CD4-positive, CD25-positive, alpha-beta regulatory T cell (primary cell): ENCODE results near the gene IPO13. TPM values are rescaled to one million over a fixed set of nuclear protein-coding genes. Genes with fewer than 3 reads are reported as not detected.

Experiments used
- ATAC-seq, 2 donors: fragments of 150-1000 bp; cut with Tn5 transposase; one replicate each; pipeline ENCODE4 v1.10.0; 2021; ENCODE audit warnings: low read depth in 2 of 2, moderate number of reproducible peaks in 2 of 2, moderate library complexity in 1 of 2
- DNase-seq, 3 donors: peaks; one replicate each; pipeline versions ENCODE4 v3.0.0 to v3.0.0-alpha.2; 2012 to 2022; ENCODE audit warnings: mixed read lengths in 1 of 3
- H3K27ac ChIP-seq: one replicate; pipeline ENCODE4 v1.7.0; 2013; ENCODE audit warnings: mild to moderate bottlenecking, low read length; ENCODE audit not compliant: insufficient read depth, poor library complexity, severe bottlenecking
- H3K27me3 ChIP-seq: one replicate; pipeline ENCODE4 v1.7.0; 2013; ENCODE audit warnings: low read length; ENCODE audit not compliant: control insufficient read depth, insufficient read depth
- H3K36me3 ChIP-seq: one replicate; pipeline ENCODE4 v1.7.0; 2013; ENCODE audit warnings: mild to moderate bottlenecking, low read length, moderate library complexity; ENCODE audit not compliant: control insufficient read depth, insufficient read depth
- H3K4me1 ChIP-seq: 2 replicates; pipeline ENCODE4 v1.7.0; 2013; ENCODE audit warnings: mild to moderate bottlenecking, low read length; ENCODE audit not compliant: insufficient read depth, control insufficient read depth, poor library complexity, severe bottlenecking
- H3K4me3 ChIP-seq: one replicate; pipeline ENCODE4 v1.7.0; 2013; ENCODE audit warnings: low read depth, mild to moderate bottlenecking, low read length, moderate library complexity
- H3K9me3 ChIP-seq, 2 experiments: 1 replicate in 1 of 2; 2 replicates in 1 of 2; pipeline ENCODE4 v1.7.0; 2013; ENCODE audit warnings: low read length in 2 of 2, mild to moderate bottlenecking in 1 of 2, moderate library complexity in 1 of 2; ENCODE audit not compliant: control insufficient read depth in 2 of 2
- H3K27ac Mint-ChIP-seq, 3 donors: one replicate each; pipeline ENCODE4 v1.8.0; 2020 to 2022; ENCODE audit warnings: mild to moderate bottlenecking in 3 of 3, mixed read lengths in 3 of 3, moderate library complexity in 2 of 3
- H3K27me3 Mint-ChIP-seq: one replicate; pipeline ENCODE4 v1.8.0; 2022; ENCODE audit warnings: mild to moderate bottlenecking, mixed read lengths
- H3K36me3 Mint-ChIP-seq: one replicate; pipeline ENCODE4 v1.8.0; 2020; ENCODE audit warnings: mixed read lengths
- H3K4me1 Mint-ChIP-seq, 4 donors: one replicate each; pipeline ENCODE4 v1.8.0; 2020 to 2022; ENCODE audit warnings: mixed read lengths in 4 of 4, mild to moderate bottlenecking in 1 of 4
- H3K4me3 Mint-ChIP-seq, 4 donors: one replicate each; pipeline ENCODE4 v1.8.0; 2020 to 2022; ENCODE audit warnings: mild to moderate bottlenecking in 4 of 4, mixed read lengths in 4 of 4, moderate library complexity in 3 of 4
- H3K9me3 Mint-ChIP-seq, 7 donors: one replicate each; pipeline ENCODE4 v1.8.0; 2020 to 2022; ENCODE audit warnings: mixed read lengths in 7 of 7, mild to moderate bottlenecking in 3 of 7, moderate library complexity in 2 of 7
- polyA plus RNA-seq, 4 donors: library from polyadenylated mRNA; unstranded; fragments of 300-500 nt; fragmentation: Illumina TruSeq; gene quantifications; one replicate each; pipeline ENCODE4 v1.2.3, GENCODE V29; 2021
- total RNA-seq: library from RNA; stranded (reverse); gene quantifications from one replicate; pipeline ENCODE4 v1.2.3, GENCODE V29; 2022

Gene IPO13
- total and polyA plus RNA-seq, 5 donors from 2014 or later: 9.4 to 12.6 (median 10.7) TPM

GRCh38 chr1:44002606-44003157, 55.9 kb downstream of the IPO13 start:
- Histone ChIP-seq H3K36me3 (no peaks in the 10 kb centered on the region), H3K4me3 (no peak overlapping the region), H3K4me1 (no peaks in the 10 kb centered on the region), H3K27me3 (no peaks in the 10 kb centered on the region), H3K27ac (no peak overlapping the region), H3K9me3 (no peaks in the 10 kb centered on the region)
- no peaks in the 10 kb centered on the region for H3K4me1 Mint-ChIP-seq
- no peak overlapping the region for H3K27ac Mint-ChIP-seq
- H3K4me3 Mint-ChIP-seq: no peak overlapping the region
- no peaks in the 10 kb centered on the region for H3K36me3 Mint-ChIP-seq
- ATAC-seq: no peak
- DNase-seq: no peak
- no peaks in the 10 kb centered on the region for H3K27me3 Mint-ChIP-seq
- no peaks in the 10 kb centered on the region for H3K9me3 Mint-ChIP-seq

GRCh38 chr1:44008259-44008658, 61.5 kb downstream of the IPO13 start:
- Histone ChIP-seq H3K4me3 (no peak overlapping the region), H3K36me3 (no peaks in the 10 kb centered on the region), H3K27ac (no peak overlapping the region), H3K9me3 (no peaks in the 10 kb centered on the region), H3K4me1 (no peaks in the 10 kb centered on the region), H3K27me3 (no peaks in the 10 kb centered on the region)
- H3K4me1 Mint-ChIP-seq: peaks cover 0 to 4% (median 0%) of the 10 kb centered on the region in 4 donors
- DNase-seq: no peak
- H3K27ac Mint-ChIP-seq: peak overlapping the region in 1 of 3 donors; percentile 67
- ATAC-seq: no peak
- H3K36me3 Mint-ChIP-seq: no peaks in the 10 kb centered on the region
- no peak overlapping the region for H3K4me3 Mint-ChIP-seq
- no peaks in the 10 kb centered on the region for H3K27me3 Mint-ChIP-seq
- H3K9me3 Mint-ChIP-seq: no peaks in the 10 kb centered on the region

GRCh38 chr1:44010935-44011471, 64.3 kb downstream of the IPO13 start:
- Histone ChIP-seq H3K27me3 (no peaks in the 10 kb centered on the region), H3K27ac (no peak overlapping the region), H3K4me1 (no peaks in the 10 kb centered on the region), H3K4me3 (no peak overlapping the region), H3K9me3 (no peaks in the 10 kb centered on the region), H3K36me3 (no peaks in the 10 kb centered on the region)
- ATAC-seq (no peak), DNase-seq (no peak)
- H3K4me1 Mint-ChIP-seq: peaks cover 0 to 4% (median 0%) of the 10 kb centered on the region in 4 donors
- H3K27ac Mint-ChIP-seq: no peak overlapping the region
- peaks cover 5% of the 10 kb centered on the region for H3K27me3 Mint-ChIP-seq
- no peaks in the 10 kb centered on the region for H3K36me3 Mint-ChIP-seq
- no peaks in the 10 kb centered on the region for H3K9me3 Mint-ChIP-seq
- H3K4me3 Mint-ChIP-seq: no peak overlapping the region

GRCh38 chr1:44012404-44012803, 65.7 kb downstream of the IPO13 start:
- no peaks in the 10 kb centered on the region for H3K9me3 Mint-ChIP-seq
- H3K27ac Mint-ChIP-seq: peak overlapping the region in 1 of 3 donors; percentile 3
- Histone ChIP-seq H3K9me3 (no peaks in the 10 kb centered on the region), H3K27me3 (no peaks in the 10 kb centered on the region), H3K4me1 (no peaks in the 10 kb centered on the region), H3K4me3 (no peak overlapping the region), H3K27ac (no peak overlapping the region), H3K36me3 (no peaks in the 10 kb centered on the region)
- no peak overlapping the region for H3K4me3 Mint-ChIP-seq
- H3K4me1 Mint-ChIP-seq: peaks cover 0 to 4% (median 0%) of the 10 kb centered on the region in 4 donors
- DNase-seq: no peak
- peaks cover 5% of the 10 kb centered on the region for H3K27me3 Mint-ChIP-seq
- no peak for ATAC-seq
- no peaks in the 10 kb centered on the region for H3K36me3 Mint-ChIP-seq

GRCh38 chr1:44012941-44013609, 66.3 kb downstream of the IPO13 start:
- Histone ChIP-seq H3K27me3 (no peaks in the 10 kb centered on the region), H3K9me3 (no peaks in the 10 kb centered on the region), H3K4me1 (no peaks in the 10 kb centered on the region), H3K27ac (no peak overlapping the region), H3K4me3 (no peak overlapping the region), H3K36me3 (no peaks in the 10 kb centered on the region)
- H3K9me3 Mint-ChIP-seq: no peaks in the 10 kb centered on the region
- H3K27me3 Mint-ChIP-seq: peaks cover 5% of the 10 kb centered on the region
- ATAC-seq (no peak), DNase-seq (no peak)
- H3K4me3 Mint-ChIP-seq: no peak overlapping the region
- H3K36me3 Mint-ChIP-seq: no peaks in the 10 kb centered on the region
- no peak overlapping the region for H3K27ac Mint-ChIP-seq
- peaks cover 0 to 3% (median 0%) of the 10 kb centered on the region in 4 donors for H3K4me1 Mint-ChIP-seq

- Mint-ChIP-seq H3K27ac (no peak overlapping the region), H3K4me1 (peaks cover 0 to 2% (median 0%) of the 10 kb centered on the region in 4 donors), H3K4me3 (no peak overlapping the region), H3K27me3 (peaks cover 5% of the 10 kb centered on the region), H3K36me3 (no peaks in the 10 kb centered on the region), H3K9me3 (no peaks in the 10 kb centered on the region)
- ATAC-seq (no peak), DNase-seq (no peak)
- Histone ChIP-seq H3K27ac (no peak overlapping the region), H3K4me1 (no peaks in the 10 kb centered on the region), H3K36me3 (no peaks in the 10 kb centered on the region), H3K4me3 (no peak overlapping the region), H3K9me3 (no peaks in the 10 kb centered on the region), H3K27me3 (no peaks in the 10 kb centered on the region)
Measured at GRCh38 chr1:44013949-44014348, 67.2 kb downstream of the IPO13 start.

GRCh38 chr1:44014365-44015104, 67.8 kb downstream of the IPO13 start:
- no peaks in the 10 kb centered on the region for H3K9me3 ChIP-seq
- DNase-seq (no peak), ATAC-seq (no peak)
- H3K36me3 ChIP-seq: no peaks in the 10 kb centered on the region
- no peaks in the 10 kb centered on the region for H3K36me3 Mint-ChIP-seq
- no peaks in the 10 kb centered on the region for H3K27me3 ChIP-seq
- H3K4me1 Mint-ChIP-seq: peaks cover 0 to 2% (median 0%) of the 10 kb centered on the region in 4 donors
- no peak overlapping the region for H3K4me3 ChIP-seq
- no peak overlapping the region for H3K4me3 Mint-ChIP-seq
- no peak overlapping the region for H3K27ac ChIP-seq
- peaks cover 5% of the 10 kb centered on the region for H3K27me3 Mint-ChIP-seq
- H3K27ac Mint-ChIP-seq: no peak overlapping the region
- no peaks in the 10 kb centered on the region for H3K9me3 Mint-ChIP-seq
- H3K4me1 ChIP-seq: no peaks in the 10 kb centered on the region
